Endothelial cell of coronary artery (primary cell): Measurements from ENCODE around the gene A3GALT2. TPM values are rescaled to one million over a fixed set of nuclear protein-coding genes. Genes with fewer than 3 reads are reported as not detected.

Experiments used
- total RNA-seq: library from RNA; depleted of rRNA; stranded (reverse); fragments of >200 nt; gene quantifications from 2 replicates; pipeline ENCODE4 v1.2.3, GENCODE V29; 2014

Gene A3GALT2
- total RNA-seq, result 0.09 TPM in 2 replicates

DNA sequence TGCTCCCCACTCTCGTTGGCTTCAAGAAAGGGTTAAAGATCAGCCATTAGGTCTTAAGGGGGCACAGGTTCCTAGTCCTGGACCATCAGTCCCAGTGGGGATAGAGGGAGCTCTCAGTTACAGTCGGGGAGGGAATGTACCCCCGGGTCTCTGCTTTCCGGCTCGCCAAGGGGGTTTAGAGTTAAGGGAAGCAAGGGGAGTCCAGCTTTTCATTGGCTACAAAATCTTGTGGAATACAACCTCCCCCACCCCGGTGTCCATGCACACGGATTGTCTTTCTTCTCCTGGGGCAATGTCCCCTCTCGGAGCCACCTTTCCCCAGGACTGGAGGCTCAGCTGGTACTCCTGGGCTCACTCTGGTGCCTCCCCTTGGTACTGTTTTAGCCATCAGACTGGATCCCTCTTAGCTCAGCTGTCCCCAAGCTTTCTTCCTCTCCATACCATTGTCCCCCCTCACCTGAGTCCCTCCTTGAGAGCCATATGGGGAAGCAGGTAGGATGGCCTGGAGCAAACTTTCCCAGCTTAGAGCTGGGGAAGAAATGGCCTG is at the start of gene A3GALT2:
A3GALT2 (minus strand) TSS at position 480 of the 547 bp plus-strand sequence; CDS start at position 480, 0 bp downstream.

Other genes starting within 250 kb of the A3GALT2 start
- 1.8 and 2.8 TPM in 2 replicates for gene AZIN2, start 239.9 kb downstream of the A3GALT2 start, total RNA-seq
- 1.5 and 2.6 TPM in 2 replicates for gene TRIM62, start 139.1 kb downstream of the A3GALT2 start, total RNA-seq
- gene ZNF362, start 64.6 kb downstream of the A3GALT2 start, total RNA-seq, result 3.1 and 5.2 TPM in 2 replicates
- 69.1 and 70.7 TPM in 2 replicates for gene PHC2, start 110.0 kb upstream of the A3GALT2 start, total RNA-seq
- gene ZSCAN20, start 151.5 kb upstream of the A3GALT2 start, total RNA-seq, result 6.9 and 9.7 TPM in 2 replicates